ENCODE data around the gene RFTN2. TPM values are rescaled to one million over a fixed set of nuclear protein-coding genes. Genes with fewer than 3 reads are reported as not detected.

RFTN2 gene
- total and polyA plus RNA-seq, 12 donors, result 1.2 to 15.8 (median 9.3) TPM

DNA sequence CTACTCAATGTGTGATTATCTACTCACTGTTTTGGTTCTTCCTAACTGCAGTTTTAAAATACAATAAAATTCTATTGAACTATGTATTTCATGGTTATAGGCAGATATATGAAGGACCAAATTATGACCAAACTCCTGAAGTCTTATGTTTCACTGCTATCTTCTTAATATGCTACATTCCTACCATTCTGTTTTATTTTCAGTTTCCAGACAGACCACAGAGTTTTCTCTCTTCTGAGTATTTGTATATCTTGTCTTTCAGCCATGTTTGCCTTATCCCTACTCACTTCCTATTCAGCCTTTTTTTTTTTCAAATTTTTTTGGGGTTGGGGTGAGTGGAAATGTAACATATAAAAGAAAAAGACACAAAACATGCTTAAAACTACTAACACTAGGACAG, 6.3 kb downstream of the RFTN2 start:
- H3K4me3 ChIP-seq, result no peak overlapping the region
- peaks cover 0 to 6% of the 10 kb centered on the region in 2 donors for H3K4me1 ChIP-seq (replicated peaks in 1 of 2)
- H3K27ac ChIP-seq, result no peak overlapping the region
- TF ChIP-seq POLR2A (IDR thresholded peaks at IDR 0.05), result no peak
- TF ChIP-seq CTCF (IDR thresholded peaks at IDR 0.05), result no peak
- H3K9me3 ChIP-seq (replicated peaks in 1 of 3), result no peaks in the 10 kb centered on the region
- intact Hi-C loops (cut with DNase I), result no loop called here
- H3K36me3 ChIP-seq (replicated peaks in 1 of 2), result no peaks in the 10 kb centered on the region
- no peaks in the 10 kb centered on the region for H3K27me3 ChIP-seq
- no peak for DNase-seq

- Histone ChIP-seq H3K27me3 (no peaks in the 10 kb centered on the region), H3K27ac (no peak overlapping the region), H3K4me3 (no peak overlapping the region), H3K36me3 (replicated peaks in 1 of 2) (no peaks in the 10 kb centered on the region), H3K4me1 (replicated peaks in 1 of 2) (peaks cover 0 to 6% of the 10 kb centered on the region in 2 donors), H3K9me3 (replicated peaks in 1 of 3) (no peaks in the 10 kb centered on the region)
- 92 to 100% methylated on average over 3 of the region's 3 CpGs; no CpG with 5 or more reads in 2 of the 4 donors for WGBS, 4 donors
- intact Hi-C loops (cut with DNase I), result no loop called here
- no peak for DNase-seq
- no peak for TF ChIP-seq POLR2A (IDR thresholded peaks at IDR 0.05)
- no peak for TF ChIP-seq CTCF (IDR thresholded peaks at IDR 0.05)
These were observed 7.1 kb downstream of the RFTN2 start for GRCh38 chr2:197668296-197668695.

- Histone ChIP-seq H3K27me3 (no peaks in the 10 kb centered on the region), H3K4me3 (no peak overlapping the region), H3K4me1 (replicated peaks in 1 of 2) (no peaks in the 10 kb centered on the region), H3K27ac (no peak overlapping the region), H3K36me3 (replicated peaks in 1 of 2) (no peaks in the 10 kb centered on the region), H3K9me3 (replicated peaks in 1 of 3) (no peaks in the 10 kb centered on the region)
- DNase-seq, result no peak
- intact Hi-C loops (cut with DNase I), result no loop called here
- TF ChIP-seq CTCF (IDR thresholded peaks at IDR 0.05) (no peak), POLR2A (IDR thresholded peaks at IDR 0.05) (no peak)
These were observed 9.1 kb downstream of the RFTN2 start for GRCh38 chr2:197666277-197666676.

DNA sequence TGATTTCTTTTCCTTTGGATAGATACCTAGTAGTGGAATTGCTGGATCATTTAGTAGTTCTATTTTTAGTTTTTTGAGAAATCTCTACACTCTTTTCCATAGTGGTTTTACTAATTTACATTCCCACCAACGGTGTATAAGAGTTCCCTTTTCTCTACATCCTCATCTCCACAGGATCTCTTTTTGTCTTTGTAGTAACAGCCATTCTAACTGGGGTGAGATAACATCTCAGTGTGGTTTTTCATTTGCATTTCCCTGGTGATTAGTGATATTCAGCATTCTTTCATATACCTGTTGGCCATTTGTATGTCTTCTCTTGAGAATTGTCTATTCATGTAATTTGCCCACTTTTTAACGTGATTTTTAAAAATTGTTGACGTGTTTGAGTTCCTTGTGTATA, 13.8 kb downstream of the RFTN2 start:
- no peak overlapping the region for H3K27ac ChIP-seq
- no peaks in the 10 kb centered on the region for H3K4me1 ChIP-seq (replicated peaks in 1 of 2)
- H3K27me3 ChIP-seq, result no peaks in the 10 kb centered on the region
- no peak overlapping the region for H3K4me3 ChIP-seq
- intact Hi-C loops (cut with DNase I), result no loop called here
- TF ChIP-seq POLR2A (IDR thresholded peaks at IDR 0.05), result no peak
- TF ChIP-seq CTCF (IDR thresholded peaks at IDR 0.05), result no peak
- WGBS, 4 donors, result 68 to 83% (median 72%) methylated on average over 3 of the region's 3 CpGs
- DNase-seq, result no peak
- H3K36me3 ChIP-seq (replicated peaks in 1 of 2), result no peaks in the 10 kb centered on the region
- no peaks in the 10 kb centered on the region for H3K9me3 ChIP-seq (replicated peaks in 1 of 3)
